Measurements from ENCODE around the gene ETS1. TPM values are rescaled to one million over a fixed set of nuclear protein-coding genes. Genes with fewer than 3 reads are reported as not detected.

Gene ETS1
- total and polyA plus RNA-seq, 8 donors: 70.2 to 139 (median 128) TPM

GRCh38 chr11:128615076-128615475, 27.7 kb upstream of the ETS1 start:
- Histone ChIP-seq H3K4me3 (no peak overlapping the region), H3K36me3 (no peaks in the 10 kb centered on the region), H3K4me1 (peaks cover 0 to 28% of the 10 kb centered on the region in 2 donors), H3K9me3 (no peaks in the 10 kb centered on the region), H3K27me3 (no peaks in the 10 kb centered on the region), H3K27ac (no peak overlapping the region)
- DNase-seq: no peak
- no peak for TF ChIP-seq CTCF (IDR thresholded peaks at IDR 0.05)
- intact Hi-C loops (cut with DNase I): no loop called here
- no peak for ATAC-seq

- no peak overlapping the region for H3K4me3 ChIP-seq
- no peak for TF ChIP-seq CTCF (IDR thresholded peaks at IDR 0.05)
- intact Hi-C loops (cut with DNase I): no loop called here
- ATAC-seq: no peak
- H3K9me3 ChIP-seq: no peaks in the 10 kb centered on the region
- no peaks in the 10 kb centered on the region for H3K36me3 ChIP-seq
- no peak for DNase-seq
- peaks cover 0 to 26% of the 10 kb centered on the region in 2 donors for H3K4me1 ChIP-seq
- H3K27me3 ChIP-seq: no peaks in the 10 kb centered on the region
- H3K27ac ChIP-seq: no peak overlapping the region
Observed at GRCh38 chr11:128614026-128614425, 26.7 kb upstream of the ETS1 start.

GRCh38 chr11:128613300-128613995, 26.1 kb upstream of the ETS1 start:
- Histone ChIP-seq H3K36me3 (no peaks in the 10 kb centered on the region), H3K27ac (no peak overlapping the region), H3K4me3 (no peak overlapping the region), H3K9me3 (no peaks in the 10 kb centered on the region), H3K27me3 (no peaks in the 10 kb centered on the region), H3K4me1 (peaks cover 0 to 26% of the 10 kb centered on the region in 2 donors)
- ATAC-seq (no peak), DNase-seq (no peak)
- intact Hi-C loops (cut with DNase I): no loop called here
- TF ChIP-seq CTCF (IDR thresholded peaks at IDR 0.05): no peak

- no peak overlapping the region for H3K4me3 ChIP-seq
- H3K36me3 ChIP-seq: no peaks in the 10 kb centered on the region
- intact Hi-C loops (cut with DNase I): no loop called here
- peak overlapping the region; percentile 26 to 27 for H3K27ac ChIP-seq
- ATAC-seq: peak; percentile 29
- H3K4me1 ChIP-seq: peaks cover 0 to 26% of the 10 kb centered on the region in 2 donors
- no peak for TF ChIP-seq CTCF (IDR thresholded peaks at IDR 0.05)
- no peaks in the 10 kb centered on the region for H3K27me3 ChIP-seq
- DNase-seq: no peak
- H3K9me3 ChIP-seq: no peaks in the 10 kb centered on the region
Observed at GRCh38 chr11:128610721-128611617, 23.6 kb upstream of the ETS1 start.

GRCh38 chr11:128609785-128610184, 22.4 kb upstream of the ETS1 start:
- TF ChIP-seq CTCF (IDR thresholded peaks at IDR 0.05): no peak
- intact Hi-C loops (cut with DNase I): no loop called here
- ATAC-seq (no peak), DNase-seq (no peak)
- Histone ChIP-seq H3K27me3 (no peaks in the 10 kb centered on the region), H3K4me1 (peaks cover 0 to 26% of the 10 kb centered on the region in 2 donors), H3K9me3 (no peaks in the 10 kb centered on the region), H3K27ac (no peak overlapping the region), H3K36me3 (no peaks in the 10 kb centered on the region), H3K4me3 (no peak overlapping the region)
